ENCODE measurements around the gene KNDC1. TPM values are rescaled to one million over a fixed set of nuclear protein-coding genes. Genes with fewer than 3 reads are reported as not detected.
"Not testable (repeated sequence)": the region's sequence is repeated elsewhere in the genome, so short reads cannot be mapped to it uniquely, and the experiment has no call there.

KNDC1 gene, protein sequence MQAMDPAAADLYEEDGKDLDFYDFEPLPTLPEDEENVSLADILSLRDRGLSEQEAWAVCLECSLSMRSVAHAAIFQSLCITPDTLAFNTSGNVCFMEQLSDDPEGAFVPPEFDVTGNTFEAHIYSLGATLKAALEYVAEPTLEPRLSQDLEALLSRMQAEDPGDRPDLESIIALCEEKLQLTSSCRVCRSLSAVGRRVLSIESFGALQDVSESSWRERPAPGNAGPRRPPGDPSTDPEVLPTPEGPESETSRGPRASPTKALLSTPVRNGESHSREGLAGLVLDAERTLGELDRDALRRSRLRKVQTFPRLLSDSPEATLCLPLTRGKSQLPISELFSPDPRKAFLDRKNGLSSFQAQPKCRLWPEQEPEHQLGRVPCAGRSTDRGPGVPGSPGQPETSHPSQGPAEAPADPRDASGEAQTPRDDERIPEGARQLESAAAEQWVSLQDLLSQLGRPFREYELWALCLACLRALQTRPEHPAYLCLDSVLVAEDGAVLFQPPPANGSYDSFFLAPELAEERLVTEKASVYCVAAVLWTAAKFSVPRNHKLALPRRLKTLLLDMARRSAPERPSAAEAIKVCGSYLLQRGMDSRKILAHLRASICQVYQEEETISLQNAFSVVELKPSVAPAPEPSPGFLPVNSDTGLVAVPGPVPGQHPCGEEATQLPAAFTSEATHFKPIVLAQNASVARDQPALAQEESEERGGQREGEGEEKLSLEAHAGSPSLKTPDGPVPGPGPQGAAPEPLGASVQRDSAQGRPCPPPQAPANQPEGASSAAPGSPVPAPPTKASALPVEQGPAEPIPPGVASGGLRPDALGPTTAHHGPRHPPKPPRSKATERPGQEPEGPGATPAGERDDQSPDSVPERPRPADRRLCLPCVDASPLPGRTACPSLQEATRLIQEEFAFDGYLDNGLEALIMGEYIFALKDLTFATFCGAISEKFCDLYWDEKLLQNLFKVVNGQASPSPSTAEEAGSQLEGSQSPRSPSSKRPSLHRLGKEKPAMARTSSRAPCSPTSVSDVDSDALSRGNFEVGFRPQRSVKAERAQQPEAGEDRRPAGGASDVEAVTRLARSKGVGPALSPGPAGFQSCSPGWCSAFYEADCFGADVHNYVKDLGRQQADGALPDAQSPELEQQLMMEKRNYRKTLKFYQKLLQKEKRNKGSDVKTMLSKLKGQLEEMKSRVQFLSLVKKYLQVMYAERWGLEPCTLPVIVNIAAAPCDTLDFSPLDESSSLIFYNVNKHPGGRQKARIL (N-terminal part only)
- 0.22 TPM for polyA plus RNA-seq (2013, experiment 1 of 2; ENCODE audit: insufficient read length)
- 0.09 TPM for polyA plus RNA-seq (2013, experiment 2 of 2; ENCODE audit: insufficient read length)

- DNase-seq: no peak
Observed at GRCh38 chr10:133159950-133160825, at the start of gene KNDC1. Gene KNDC1, plus strand, starts transcription at chr10:133160219. Its CDS starts 249 bp downstream, at chr10:133160468.

- no peak for DNase-seq
Observed at GRCh38 chr10:133110609-133111275, 49.3 kb upstream of the KNDC1 start.

- not testable (repeated sequence) for DNase-seq
Observed at GRCh38 chr10:133111640-133112039, 48.4 kb upstream of the KNDC1 start.

DNA sequence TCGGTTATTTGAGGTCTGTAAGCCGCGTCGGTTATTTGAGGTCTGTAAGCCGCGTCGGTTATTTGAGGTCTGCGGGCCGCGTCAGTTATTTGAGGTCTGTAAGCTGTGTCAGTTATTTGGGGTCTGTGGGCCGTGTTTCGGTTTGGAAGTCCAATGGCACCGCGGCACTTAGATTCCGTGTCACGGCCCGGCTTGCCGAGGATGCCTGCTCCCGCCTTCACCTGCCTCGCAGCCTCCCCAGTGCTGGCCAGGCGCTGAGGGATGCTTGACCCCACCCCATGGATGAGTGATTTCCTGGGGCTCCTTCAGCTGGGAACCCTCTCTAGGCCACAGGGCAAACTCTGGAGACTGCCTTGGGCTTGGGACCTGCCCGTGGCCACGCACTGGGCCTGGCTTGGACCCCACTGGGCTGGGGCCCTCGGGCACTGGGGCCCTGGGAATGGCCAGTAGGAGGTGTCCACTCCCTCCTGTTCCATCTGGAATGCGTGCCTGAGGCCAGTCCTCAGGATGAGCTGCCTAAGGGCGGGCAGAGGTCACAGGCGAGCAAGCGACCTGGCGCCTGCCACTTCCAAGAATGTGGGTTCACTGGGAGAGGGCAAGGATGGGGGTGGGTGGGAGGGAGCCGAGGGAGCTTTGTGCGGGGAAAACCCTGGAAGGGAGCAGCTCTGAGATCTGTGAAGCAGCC lies 46.7 kb upstream of the KNDC1 start:
- DNase-seq: no peak

- no peak for DNase-seq
Observed at GRCh38 chr10:133113847-133114246, 46.2 kb upstream of the KNDC1 start.

DNA sequence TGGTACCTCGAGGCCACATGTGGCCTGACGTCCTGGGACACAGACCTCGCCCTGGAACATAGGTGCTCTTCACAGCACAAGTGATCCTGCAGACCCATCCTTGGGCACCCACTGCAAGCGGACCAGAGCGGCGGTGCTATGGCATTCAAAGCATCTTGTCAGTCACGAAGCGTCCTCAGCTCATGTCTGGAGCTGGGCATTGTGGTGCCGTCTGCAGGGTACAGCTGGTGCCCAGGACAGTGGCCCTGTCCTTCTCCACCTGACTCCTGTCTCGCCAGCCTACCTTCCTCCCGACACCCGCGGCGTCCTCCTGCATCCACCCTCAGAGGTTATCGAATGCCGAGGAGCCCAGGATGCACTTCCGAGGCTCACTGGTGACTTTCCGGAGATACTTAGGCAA lies 45.8 kb upstream of the KNDC1 start:
- DNase-seq: no peak

- no peak for DNase-seq
Observed at GRCh38 chr10:133114726-133115452, 45.1 kb upstream of the KNDC1 start.

DNA sequence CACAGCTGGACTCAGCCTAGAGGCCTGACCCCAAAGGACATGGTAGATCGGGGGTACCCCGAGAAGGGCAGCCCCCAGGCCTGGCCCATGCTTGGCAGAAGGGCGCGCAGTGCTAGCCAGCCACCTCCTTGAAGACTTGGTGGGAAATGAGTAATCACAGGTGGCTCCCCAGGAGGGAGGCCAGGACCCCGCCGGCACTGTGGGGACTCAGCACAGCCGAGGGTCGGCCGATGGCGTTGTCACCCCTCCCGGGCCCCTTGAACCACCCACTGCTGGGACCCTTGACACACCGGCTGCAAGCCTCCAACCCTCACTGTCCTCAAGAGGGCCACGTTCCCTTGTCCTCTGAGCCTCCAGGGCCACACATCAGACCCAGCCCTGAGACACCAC lies 44.6 kb upstream of the KNDC1 start:
- DNase-seq: no peak

GRCh38 chr10:133115976-133116375 lies 44.0 kb upstream of the KNDC1 start:
- no peak for DNase-seq

- DNase-seq: no peak
Observed at GRCh38 chr10:133116455-133116854, 43.6 kb upstream of the KNDC1 start.

DNA sequence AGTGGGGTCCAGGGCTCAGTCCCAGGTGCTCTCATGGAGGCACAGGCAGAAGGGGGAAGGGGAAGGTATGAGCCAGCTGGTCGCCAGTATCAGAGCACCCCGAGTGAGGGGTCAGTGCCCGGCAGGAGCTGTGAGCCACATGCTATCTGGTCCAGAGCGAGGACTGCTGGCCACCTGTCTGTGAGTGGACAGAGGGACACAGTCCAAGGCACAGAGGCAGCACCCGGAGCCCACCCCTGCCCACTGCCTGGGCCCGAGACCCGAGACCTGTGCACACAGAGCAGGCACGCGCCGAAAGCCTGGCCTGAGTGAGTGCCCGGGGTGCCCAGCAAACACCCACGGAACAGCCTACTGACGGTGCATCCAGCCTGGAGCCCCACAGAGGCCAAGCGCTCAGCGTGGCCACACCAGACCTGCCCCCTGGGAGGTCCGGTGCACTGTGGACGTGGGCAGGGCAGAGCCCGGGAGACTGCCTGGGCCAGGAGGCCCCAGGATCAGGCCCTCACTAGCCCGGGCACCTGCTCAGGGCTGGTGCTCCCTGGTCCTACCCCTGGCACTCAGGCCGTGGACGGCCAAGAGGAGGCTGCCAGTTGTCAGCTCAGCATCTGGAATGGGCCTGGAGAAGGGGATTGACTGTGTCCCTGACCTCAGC lies 42.9 kb upstream of the KNDC1 start:
- DNase-seq: no peak

DNA sequence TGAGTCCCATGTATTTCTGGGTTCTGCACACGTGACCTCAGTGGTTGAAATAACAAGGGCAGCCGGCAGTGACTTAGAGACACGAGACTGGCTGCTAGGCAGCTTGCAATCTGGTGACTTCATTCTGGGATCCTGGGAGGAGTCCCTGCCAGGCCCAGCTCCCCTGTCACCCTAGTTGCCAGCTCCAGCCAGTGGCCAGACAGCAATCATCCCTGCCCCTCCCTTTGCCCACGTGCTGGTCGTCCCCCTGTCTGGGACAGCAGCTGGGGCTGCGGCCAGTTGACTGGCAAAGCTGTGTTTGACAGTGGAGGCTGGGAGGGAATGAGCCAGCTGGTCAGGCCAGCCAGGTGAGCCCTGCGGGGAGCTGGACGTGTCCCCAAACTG lies 42.3 kb upstream of the KNDC1 start:
- DNase-seq: no peak

GRCh38 chr10:133121479-133121878 lies 38.5 kb upstream of the KNDC1 start:
- DNase-seq: no peak

DNA sequence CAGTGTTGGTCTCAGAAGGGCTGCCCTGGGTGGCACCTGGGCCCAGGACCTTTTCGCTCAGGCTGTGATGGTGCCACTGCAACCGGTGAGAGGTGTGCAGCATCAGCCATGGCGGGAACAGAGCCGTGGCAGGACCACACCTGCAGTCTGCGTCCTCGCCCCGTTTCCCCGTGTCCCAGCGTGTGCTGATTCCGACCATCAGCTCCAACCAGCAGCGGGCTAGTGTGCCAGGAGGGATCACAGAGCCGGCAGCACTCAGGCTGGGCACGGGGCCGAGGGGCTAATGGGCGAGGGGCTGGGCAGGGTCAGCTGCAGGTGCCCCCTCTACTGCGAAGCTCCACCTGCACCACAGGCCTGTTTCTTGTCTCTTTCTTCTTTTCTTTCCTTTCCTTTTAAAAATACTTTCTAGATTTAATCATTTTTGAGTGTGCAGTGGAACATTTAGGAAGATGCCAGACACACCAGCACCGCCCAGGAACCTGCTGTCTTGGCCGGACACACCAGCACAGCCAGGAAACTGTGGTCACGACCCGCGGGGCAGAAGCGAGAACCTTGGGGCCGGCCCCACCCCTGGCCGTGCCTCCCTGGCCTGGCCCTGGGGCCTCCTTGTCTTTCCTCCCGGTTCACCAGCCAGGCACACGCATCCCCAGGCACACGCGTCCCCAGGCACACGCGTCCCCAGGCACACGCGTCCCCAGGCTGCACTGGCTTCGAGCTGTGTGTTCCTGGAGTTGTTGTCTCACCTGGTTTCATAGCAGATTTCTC lies 37.7 kb upstream of the KNDC1 start:
- DNase-seq: no peak

GRCh38 chr10:133123050-133123745 lies 36.8 kb upstream of the KNDC1 start:
- no peak for DNase-seq

DNA sequence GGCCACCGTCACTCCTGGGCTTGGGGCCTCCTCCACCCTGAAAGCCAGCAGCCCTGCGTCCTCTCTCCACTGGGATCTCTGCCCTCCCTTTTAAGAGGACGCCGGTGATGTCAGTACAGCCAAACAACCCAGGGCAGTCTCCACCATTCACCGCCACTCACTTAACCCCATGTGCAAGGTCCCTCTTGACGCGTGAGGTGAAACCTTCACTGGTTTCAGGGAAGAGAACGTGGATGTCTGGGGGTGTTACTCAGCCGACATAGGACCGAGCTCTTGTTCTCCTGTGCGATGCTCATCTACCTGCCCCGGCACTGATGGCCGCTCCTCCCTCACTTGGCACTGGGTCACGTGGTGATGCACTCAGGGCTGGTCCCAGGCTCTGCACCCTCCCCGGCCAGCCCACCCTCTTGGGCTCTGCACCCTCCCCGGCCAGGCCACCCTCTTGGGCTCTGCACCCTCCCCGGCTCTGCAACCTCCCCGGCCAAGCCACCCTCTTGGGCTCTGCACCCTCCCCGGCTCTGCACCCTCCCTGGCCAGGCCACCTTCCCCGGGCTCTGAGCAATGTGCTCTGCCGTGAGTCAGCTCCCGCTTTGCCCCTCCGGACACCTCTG lies 36.2 kb upstream of the KNDC1 start:
- no peak for DNase-seq
